ENCODE results near the gene CTSC. TPM values are rescaled to one million over a fixed set of nuclear protein-coding genes. Genes with fewer than 3 reads are reported as not detected.

Gene CTSC
- total and polyA plus RNA-seq, 9 of the 15 experiments (the other 6 are each of a cell fraction or from before 2014, with no cell fraction given), result 113 to 403 (median 187) TPM

GRCh38 chr11:88310246-88310645 is 27.3 kb downstream of the CTSC start (continued):
- TF ChIP-seq TEAD4 (IDR thresholded peaks at IDR 0.05; ENCODE audit: low read length) (no peak), TEAD4 (CRISPR knock-in tag; IDR thresholded peaks at IDR 0.05; ENCODE audit: borderline replicate concordance) (no peak), ZFX (CRISPR knock-in tag; IDR thresholded peaks at IDR 0.05) (no peak)

DNA sequence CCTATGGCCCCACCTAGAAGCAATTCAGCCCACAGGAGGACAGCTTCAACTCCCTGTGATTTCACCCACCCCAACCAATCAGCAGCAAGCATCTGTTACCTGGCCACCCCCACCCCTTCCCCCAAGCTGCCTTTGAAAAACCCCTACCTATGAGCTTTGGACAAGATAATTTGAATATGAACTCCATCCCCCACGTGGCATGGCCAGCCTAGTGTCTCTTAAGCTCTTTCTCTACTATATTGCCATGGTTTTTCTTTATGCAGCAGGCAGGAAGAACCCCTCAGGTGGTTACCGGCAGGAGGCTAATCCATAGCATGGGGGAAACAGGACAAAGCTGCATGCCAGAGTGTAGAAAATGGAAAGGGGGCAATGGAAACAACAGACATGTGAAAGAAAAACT is 29.0 kb downstream of the CTSC start:
- FAIRE-seq (no peak), DNase-seq (ENCODE audit: extremely low read depth in 1 of 4, low spot score in 3 of 4) (no peak), ATAC-seq (no peak)
- intact Hi-C loops (cut with micrococcal nuclease), result no loop called here
- Histone ChIP-seq H3K79me2 (ENCODE audit: control insufficient read depth, insufficient read depth, low read length) (peaks cover 32% of the 10 kb centered on the region), H3K4me2 (ENCODE audit: insufficient read depth, low read length) (no peak overlapping the region), H4K20me1 (replicated peaks; ENCODE audit: control insufficient read depth, insufficient read depth, low read length) (no peaks in the 10 kb centered on the region), H3K36me3 (ENCODE audit: control insufficient read depth, insufficient read depth, low read length) (peaks cover 96% of the 10 kb centered on the region), H3K4me3 (no peak overlapping the region), H3K9me1 (ENCODE audit: control insufficient read depth, insufficient read depth, low read length) (no peaks in the 10 kb centered on the region), H3K27ac (ENCODE audit: extremely low read depth, low read depth, low read length) (no peak overlapping the region), H3K4me1 (replicated peaks in 1 of 2; ENCODE audit: control insufficient read depth in 2 of 2, insufficient read depth in 2 of 2, low read length in 2 of 2) (no peaks in the 10 kb centered on the region), H3K27me3 (ENCODE audit: control insufficient read depth in 2 of 2, insufficient read depth in 2 of 2, low read length in 2 of 2) (no peaks in the 10 kb centered on the region), H3K9ac (ENCODE audit: insufficient read depth in 1 of 2, low read depth in 2 of 2, low read length in 2 of 2) (no peak overlapping the region), H3K9me3 (replicated peaks; ENCODE audit: control insufficient read depth, insufficient read depth, low read depth, low read length) (no peaks in the 10 kb centered on the region), H2AFZ (ENCODE audit: low read depth, low read length) (no peak overlapping the region)
- POLR2A ChIA-PET, result interaction anchor here (0.6 kb wide), 1 partner anchor 1716 kb away, joined by 3 read pairs; no protein-coding TSS in a partner anchor
- WGBS (ENCODE audit: insufficient coverage, low coverage, missing lambda C conversion rate), result 90% methylated on average over 1 of the region's 2 CpGs
- in situ Hi-C loops (cut with MboI), result no loop called here
- no TSS peak for BruUV-seq (replicated peaks)
- TF ChIP-seq ZNF57 (CRISPR knock-in tag; IDR thresholded peaks at IDR 0.05), result no peak
- TF ChIP-seq TAF1 (IDR thresholded peaks at IDR 0.05; ENCODE audit: control insufficient read depth, extremely low read depth, insufficient read depth, low read length, severe bottlenecking), result no peak
- TF ChIP-seq CBX1 (IDR thresholded peaks at IDR 0.05; ENCODE audit: low read depth), result no peak
- TF ChIP-seq HDAC2 (IDR thresholded peaks at IDR 0.05), result no peak
- no peak for TF ChIP-seq SREBF2 (CRISPR knock-in tag; IDR thresholded peaks at IDR 0.05)
- TF ChIP-seq MEF2A (IDR thresholded peaks at IDR 0.05; ENCODE audit: control insufficient read depth, low read depth, low read length), result no peak
- TF ChIP-seq GATA2 (CRISPR knock-in tag; IDR thresholded peaks at IDR 0.05), result no peak
- CTCF ChIA-PET (ENCODE audit: low intra/inter-chr PET ratio), result no interaction called here

Data from K562 (cell line).